HG02840 (cell line): ENCODE results near the gene IQCK.

Source experiments
- ATAC-seq: cut with Tn5 transposase; IDR thresholded peaks from one replicate; pipeline ENCODE4 v1.9.1; 2021; ENCODE audit warnings: mild to moderate bottlenecking, moderate library complexity, moderate number of reproducible peaks; ENCODE audit not compliant: unreplicated experiment, low FRiP score

Gene IQCK

DNA sequence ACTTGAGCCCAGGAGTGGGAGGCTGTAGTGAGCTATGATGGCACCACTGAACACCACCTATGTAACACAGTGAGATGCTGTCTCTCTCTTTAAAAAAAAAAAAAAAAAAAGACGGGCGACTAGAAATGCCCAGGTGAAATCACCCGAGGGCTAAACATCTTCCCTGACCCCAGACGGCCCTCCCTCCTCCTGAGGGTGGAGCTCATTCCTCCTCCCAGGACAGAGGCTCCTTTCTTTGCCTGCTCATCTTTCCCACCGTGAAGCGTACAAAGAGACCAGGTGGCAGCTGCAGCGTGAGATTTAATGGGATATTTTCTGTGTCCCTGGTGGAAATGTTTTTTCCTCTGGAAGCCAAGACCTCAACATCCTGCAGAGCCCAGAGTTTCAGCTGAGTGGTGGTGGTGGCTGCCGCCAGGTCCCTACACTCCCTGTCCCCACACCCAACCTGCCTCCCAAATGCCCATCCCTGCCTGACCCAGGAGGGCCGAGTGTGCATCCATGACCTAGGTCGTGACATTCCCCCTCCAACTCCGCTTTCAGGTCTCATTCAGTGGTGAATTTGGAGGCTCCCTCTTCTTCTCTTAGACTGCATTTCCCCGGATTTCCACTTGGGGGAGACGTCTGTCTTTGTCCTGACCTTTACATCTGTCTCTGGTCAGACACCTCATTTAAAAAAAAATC is 181.0 kb downstream of the IQCK start:
- ATAC-seq: no peak

DNA sequence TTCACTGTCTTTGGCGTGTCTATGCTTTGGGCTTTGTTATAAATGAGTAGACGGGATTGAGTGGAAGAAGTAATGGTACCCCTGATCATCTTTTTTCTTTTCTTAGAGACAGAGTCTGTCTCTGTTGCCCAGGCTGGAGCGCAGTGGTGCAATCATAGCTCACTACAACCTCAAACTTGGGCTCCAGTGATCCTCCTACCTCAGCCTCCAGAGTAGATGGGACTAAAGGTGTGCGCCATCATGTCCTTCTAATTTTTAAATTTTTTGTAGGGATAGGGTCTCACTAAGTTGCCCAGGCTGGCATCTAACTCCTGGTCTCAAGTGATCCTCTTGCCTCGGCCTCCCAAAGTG is 181.5 kb downstream of the IQCK start:
- no peak for ATAC-seq

DNA sequence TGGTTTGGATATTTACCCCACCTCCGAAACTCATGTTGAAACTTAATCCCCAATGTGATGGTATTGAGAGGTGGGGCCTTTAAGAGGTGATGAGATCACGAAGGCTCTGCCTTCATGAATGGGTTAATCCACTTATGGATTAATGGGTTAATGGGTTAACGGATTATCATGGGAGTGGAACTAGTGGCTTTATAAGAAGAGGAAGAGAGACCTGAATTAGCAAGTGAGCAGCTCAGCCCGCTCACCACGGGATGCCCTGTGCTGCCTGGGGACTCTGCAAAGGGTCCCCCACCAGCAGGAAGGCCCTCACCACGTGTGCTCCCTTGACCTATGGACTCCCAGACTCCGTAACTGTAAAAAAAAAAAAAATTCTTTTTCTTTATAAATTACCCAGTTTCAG is 183.1 kb downstream of the IQCK start:
- ATAC-seq: no peak

DNA sequence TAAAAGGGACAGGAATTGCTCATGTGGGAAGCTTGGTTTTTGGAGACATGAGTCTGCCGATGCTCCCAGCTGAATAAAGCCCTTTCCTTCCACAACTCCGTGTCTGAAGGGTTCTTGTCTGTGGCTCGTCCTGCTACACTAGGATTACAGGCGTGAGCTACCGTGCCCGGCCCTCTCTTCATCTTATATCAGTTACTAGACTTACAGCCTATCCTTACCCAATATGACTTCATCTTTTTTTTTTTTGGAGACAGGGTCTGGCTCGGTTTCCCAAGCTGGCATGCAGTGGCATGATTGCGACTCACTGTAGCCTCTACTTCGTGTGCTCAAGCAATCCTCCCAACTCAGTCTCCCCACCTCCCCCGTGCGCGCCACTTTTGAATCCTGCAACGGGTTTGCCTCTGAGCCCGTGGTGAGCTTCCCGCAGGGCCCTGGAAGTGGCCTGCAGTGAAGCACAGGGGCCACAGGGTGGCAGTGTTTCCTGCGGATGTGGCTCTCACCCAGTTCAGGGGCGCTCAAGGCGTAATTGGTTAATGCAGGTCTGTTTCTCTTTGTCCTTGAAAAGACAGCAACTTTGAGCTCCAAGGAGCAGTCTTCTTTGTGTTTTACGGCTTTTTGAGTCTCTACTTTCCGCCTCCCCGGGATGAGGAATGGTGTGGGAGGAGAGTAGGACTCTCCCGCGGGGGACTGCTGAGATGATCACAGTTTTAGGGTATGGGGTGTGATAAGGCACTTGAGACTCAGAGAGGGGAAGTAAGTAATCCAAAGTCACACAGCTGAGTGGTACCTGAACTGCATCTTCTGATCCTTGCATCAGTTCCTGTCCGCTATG is 189.3 kb downstream of the IQCK start:
- ATAC-seq: no peak
